ENCODE data around the gene NFE2L3. TPM values are rescaled to one million over a fixed set of nuclear protein-coding genes. Genes with fewer than 3 reads are reported as not detected.

Gene NFE2L3
- total and polyA plus RNA-seq, 2 donors (not counting 3 experiments of a cell fraction or from before 2014, with no cell fraction given), result 29.6 to 40.2 TPM

DNA sequence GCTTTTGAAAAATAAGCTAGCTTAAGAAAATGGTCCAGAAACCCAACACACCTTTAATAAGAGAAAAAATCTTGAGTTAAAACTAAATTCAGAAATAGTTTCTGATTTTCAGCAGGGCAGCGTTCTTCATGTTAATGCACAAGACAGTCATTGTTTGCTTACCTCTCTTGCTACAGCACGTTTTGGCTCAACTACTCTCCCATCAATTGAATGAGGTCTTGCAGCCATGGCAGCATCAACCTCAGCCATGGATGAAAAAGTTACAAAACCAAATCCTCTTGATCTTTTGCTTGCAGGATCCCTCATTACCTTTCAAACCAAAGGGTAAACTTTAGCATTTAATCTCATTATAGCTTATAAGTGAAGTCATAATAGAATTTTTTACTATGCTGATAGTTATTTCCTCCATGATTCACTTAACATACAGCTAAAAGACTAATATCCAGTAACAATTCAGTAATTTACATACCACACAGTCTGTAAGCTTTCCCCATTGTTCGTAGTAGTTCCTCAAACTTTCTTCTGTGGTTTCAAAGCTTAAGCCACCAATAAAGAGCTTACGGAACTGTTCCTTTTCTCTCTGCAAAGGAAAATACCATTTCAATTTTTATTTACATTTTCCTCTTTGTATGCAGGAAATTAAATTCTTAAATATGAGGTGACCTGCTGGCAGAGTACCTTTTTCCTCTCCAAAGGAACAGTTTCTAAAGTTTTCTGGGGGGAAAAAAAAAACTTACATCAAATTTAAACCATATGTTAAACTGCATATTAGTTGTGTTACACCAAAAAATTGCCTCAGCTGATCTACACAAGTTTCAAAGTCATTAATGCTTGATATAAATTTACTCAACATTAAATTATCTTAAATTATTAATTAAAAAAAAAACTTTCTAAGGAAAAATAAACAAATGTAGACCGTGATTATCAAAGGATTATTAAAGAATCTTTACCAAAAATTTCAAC, 45.4 kb downstream of the NFE2L3 start:
- Histone ChIP-seq H3K79me2 (ENCODE audit: control insufficient read depth, insufficient read depth, low read length) (peaks cover 89% of the 10 kb centered on the region), H3K9me1 (replicated peaks; ENCODE audit: control insufficient read depth, extremely low read depth, insufficient read depth, low read length) (no peaks in the 10 kb centered on the region), H3K4me3 (replicated peaks in 1 of 3; ENCODE audit: insufficient read depth in 1 of 3, low read depth in 1 of 3, low read length in 3 of 3) (peak overlapping the region; percentile 98 to 100 (median 98)), H3K4me1 (ENCODE audit: control insufficient read depth, extremely low read depth, insufficient read depth, low read length) (peaks cover 46% of the 10 kb centered on the region), H3K27me3 (ENCODE audit: control insufficient read depth in 2 of 2, insufficient read depth in 2 of 2, low read length in 2 of 2) (no peaks in the 10 kb centered on the region), H3K9me3 (replicated peaks; ENCODE audit: control insufficient read depth, insufficient read depth, low read length) (no peaks in the 10 kb centered on the region), H3K27ac (ENCODE audit: insufficient read depth, low read depth, low read length) (no peak overlapping the region), H3K9ac (replicated peaks; ENCODE audit: extremely low read depth, insufficient read depth, low read length) (peak overlapping the region; percentile 100), H3K36me3 (ENCODE audit: control insufficient read depth in 2 of 2, extremely low read depth in 1 of 2, insufficient read depth in 2 of 2, low read length in 2 of 2) (peaks cover 15 to 42% of the 10 kb centered on the region in 2 experiments), H4K20me1 (replicated peaks; ENCODE audit: control insufficient read depth, extremely low read depth, insufficient read depth, low read length) (peaks cover 40% of the 10 kb centered on the region), H3K4me2 (ENCODE audit: insufficient read depth, low read length) (peak overlapping the region; percentile 90), H2AFZ (ENCODE audit: low read depth, low read length) (no peak overlapping the region)
- dilution Hi-C loops (cut with MboI; ENCODE audit: extremely low pct_ligation_motif_present, low sequenced_read_pairs) (loop anchor here (25.0 kb wide), 1 partner anchor 965 kb away; the partner anchor contains the start of genes HOXA10, HOXA3, HOXA7 and HOXA9), intact Hi-C loops (cut with micrococcal nuclease) (loop anchor here (1.0 to 2.0 kb wide), 3 partner anchors 106 to 305 kb away; no protein-coding TSS in a partner anchor)
- BruUV-seq (replicated peaks), result TSS peak; percentile 11
- no peak for DNase-seq (ENCODE audit: low read depth, low spot score)
- ChIA-PET CTCF (interaction anchor here (0.8 to 4.4 kb wide), 19 partner anchors 9 to 470 kb away, joined by 3 to 98 read pairs (median 5); partner anchors contain the start of gene NFE2L3), POLR2A (interaction anchor here (1.2 to 3.5 kb wide), 4 partner anchors 10 to 45 kb away, joined by 4 to 15 read pairs (median 6); partner anchors contain the start of gene NFE2L3)
- TF ChIP-seq EZH2 (IDR thresholded peaks at IDR 0.05; ENCODE audit: borderline replicate concordance, low read depth, low read length, severe bottlenecking), result no peak
- TF ChIP-seq, protein P1, sequence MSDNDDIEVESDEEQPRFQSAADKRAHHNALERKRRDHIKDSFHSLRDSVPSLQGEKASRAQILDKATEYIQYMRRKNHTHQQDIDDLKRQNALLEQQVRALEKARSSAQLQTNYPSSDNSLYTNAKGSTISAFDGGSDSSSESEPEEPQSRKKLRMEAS (IDR thresholded peaks at IDR 0.05; ENCODE audit: insufficient read depth, insufficient read length), result no peak
- FAIRE-seq, result peak; percentile 15

Measured in endothelial cell of umbilical vein (primary cell).